Epidermal melanocyte (primary cell): ENCODE results near the gene GPR84.
A peak's percentile ranks its signal among the peaks of the same experiment; 100 is the strongest.
"Not testable (repeated sequence)": the region's sequence is repeated elsewhere in the genome, so short reads cannot be mapped to it uniquely, and the experiment has no call there.

Experiments
- DNase-seq: peaks from one replicate; pipeline ENCODE4 v3.0.0; 2011; ENCODE audit warnings: low spot score; ENCODE audit not compliant: insufficient read length

The GPR84 gene

GRCh38 chr12:54356228-54356627, 8.1 kb downstream of the GPR84 start:
- no peak for DNase-seq

- no peak for DNase-seq
Measured at GRCh38 chr12:54355104-54355815, 9.0 kb downstream of the GPR84 start.

- DNase-seq, result not testable (repeated sequence)
Measured at GRCh38 chr12:54354271-54354670, 10.0 kb downstream of the GPR84 start.

- peak; percentile 63 for DNase-seq
Measured at GRCh38 chr12:54352891-54353874, 11.1 kb downstream of the GPR84 start.

- no peak for DNase-seq
Measured at GRCh38 chr12:54352022-54352531, 12.2 kb downstream of the GPR84 start.

GRCh38 chr12:54351341-54351740, 12.9 kb downstream of the GPR84 start:
- no peak for DNase-seq

- DNase-seq, result no peak
Measured at GRCh38 chr12:54350743-54351142, 13.5 kb downstream of the GPR84 start.

- no peak for DNase-seq
Measured at GRCh38 chr12:54349679-54350078, 14.6 kb downstream of the GPR84 start.

- no peak for DNase-seq
Measured at GRCh38 chr12:54349036-54349435, 15.2 kb downstream of the GPR84 start.

- no peak for DNase-seq
Measured at GRCh38 chr12:54341378-54342300, 22.6 kb downstream of the GPR84 start.

- DNase-seq, result no peak
Measured at GRCh38 chr12:54340846-54341245, 23.4 kb downstream of the GPR84 start.

GRCh38 chr12:54338698-54339296, 25.5 kb downstream of the GPR84 start:
- no peak for DNase-seq

- DNase-seq, result no peak
Measured at GRCh38 chr12:54337854-54338650, 26.2 kb downstream of the GPR84 start.

GRCh38 chr12:54337280-54337842, 26.9 kb downstream of the GPR84 start:
- no peak for DNase-seq

- no peak for DNase-seq
Measured at GRCh38 chr12:54333420-54334034, 30.8 kb downstream of the GPR84 start.

GRCh38 chr12:54331461-54331860, 32.8 kb downstream of the GPR84 start:
- peak; percentile 41 for DNase-seq

GRCh38 chr12:54330442-54330841, 33.8 kb downstream of the GPR84 start:
- no peak for DNase-seq

- DNase-seq, result no peak
Measured at GRCh38 chr12:54329759-54330158, 34.5 kb downstream of the GPR84 start.
